Body of pancreas (tissue), 4 donors: ENCODE results near the gene C6orf89.

ENCODE experiments used
- POLR2A ChIP-seq, 3 donors: fragments of 450-650 bp; IDR thresholded peaks; one replicate each; pipeline ENCODE4 v1.6.1; 2016; ENCODE audit warnings: antibody characterized with exemption in 3 of 3, mild to moderate bottlenecking in 2 of 3
- TF ChIP-seq, protein P1 (sequence below), 7 experiments: fragments of 450-650 bp in 4 of 7; fragments of 200-600 bp in 3 of 7; sonication (generic) in 3 of 7; IDR thresholded peaks; one replicate each; pipeline ENCODE4 v1.5.1; 2016 to 2019; ENCODE audit warnings: antibody characterized with exemption in 7 of 7

DNA sequence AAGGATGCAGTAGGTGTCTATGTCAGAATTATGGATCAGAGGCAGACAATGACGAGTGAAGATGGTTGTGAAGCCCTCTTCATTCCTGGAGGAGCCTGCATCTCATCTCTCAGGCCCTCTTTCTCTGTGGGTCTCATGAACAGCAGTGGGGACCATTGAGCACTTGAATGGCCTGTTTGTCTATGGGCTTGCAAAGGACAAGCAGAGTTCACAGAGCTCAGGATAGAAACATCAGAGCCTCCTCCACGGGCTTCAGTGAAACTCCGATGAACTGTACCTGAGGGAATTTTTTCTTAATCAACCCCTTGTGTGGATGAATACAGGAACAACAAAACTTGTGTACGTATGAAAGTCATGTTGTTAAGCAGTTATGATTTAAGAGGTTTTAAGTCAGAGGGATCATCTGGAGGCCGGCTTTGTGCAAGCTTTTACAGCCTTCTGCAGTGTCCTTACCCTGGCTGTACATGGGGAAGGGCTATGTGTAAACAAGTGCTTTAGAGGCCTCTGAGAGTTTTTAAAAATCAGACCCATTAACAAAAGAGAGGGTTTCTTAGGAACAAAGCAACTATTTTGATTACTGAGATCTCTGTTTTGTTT is 39.1 kb downstream of the C6orf89 start:
- TF ChIP-seq, protein P1, sequence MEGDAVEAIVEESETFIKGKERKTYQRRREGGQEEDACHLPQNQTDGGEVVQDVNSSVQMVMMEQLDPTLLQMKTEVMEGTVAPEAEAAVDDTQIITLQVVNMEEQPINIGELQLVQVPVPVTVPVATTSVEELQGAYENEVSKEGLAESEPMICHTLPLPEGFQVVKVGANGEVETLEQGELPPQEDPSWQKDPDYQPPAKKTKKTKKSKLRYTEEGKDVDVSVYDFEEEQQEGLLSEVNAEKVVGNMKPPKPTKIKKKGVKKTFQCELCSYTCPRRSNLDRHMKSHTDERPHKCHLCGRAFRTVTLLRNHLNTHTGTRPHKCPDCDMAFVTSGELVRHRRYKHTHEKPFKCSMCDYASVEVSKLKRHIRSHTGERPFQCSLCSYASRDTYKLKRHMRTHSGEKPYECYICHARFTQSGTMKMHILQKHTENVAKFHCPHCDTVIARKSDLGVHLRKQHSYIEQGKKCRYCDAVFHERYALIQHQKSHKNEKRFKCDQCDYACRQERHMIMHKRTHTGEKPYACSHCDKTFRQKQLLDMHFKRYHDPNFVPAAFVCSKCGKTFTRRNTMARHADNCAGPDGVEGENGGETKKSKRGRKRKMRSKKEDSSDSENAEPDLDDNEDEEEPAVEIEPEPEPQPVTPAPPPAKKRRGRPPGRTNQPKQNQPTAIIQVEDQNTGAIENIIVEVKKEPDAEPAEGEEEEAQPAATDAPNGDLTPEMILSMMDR (IDR thresholded peaks at IDR 0.05) = no peak
- no peak for TF ChIP-seq POLR2A (IDR thresholded peaks at IDR 0.05)
